ENCODE data around the gene GLDC. TPM values are rescaled to one million over a fixed set of nuclear protein-coding genes. Genes with fewer than 3 reads are reported as not detected.

The GLDC gene
- total and polyA plus RNA-seq, 5 donors from 2014 or later: 0.25 to 0.38 (median 0.33) TPM; not detected in 2

DNA sequence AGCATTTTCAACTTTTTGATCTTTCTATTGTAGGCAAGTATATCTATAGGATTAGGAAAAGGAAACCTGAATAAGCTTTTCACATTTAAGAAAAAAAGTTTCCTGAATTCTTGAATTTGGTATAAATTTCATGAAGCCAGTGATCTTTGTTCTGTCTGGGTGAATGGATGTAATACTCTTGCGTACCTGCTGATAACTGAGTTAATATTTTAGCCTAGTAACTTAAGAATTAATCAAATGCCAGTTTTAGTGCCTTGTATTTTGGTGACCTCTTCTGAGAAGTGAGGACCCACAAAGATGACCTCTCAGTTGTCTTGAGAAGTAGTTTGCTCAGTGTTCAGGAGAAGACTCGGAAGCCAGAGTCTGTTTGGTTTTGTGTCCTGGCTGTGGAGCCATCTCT, 154.7 kb downstream of the GLDC start:
- no peaks in the 10 kb centered on the region for H3K9me3 ChIP-seq (ENCODE audit: control insufficient read depth in 2 of 2, low read length in 2 of 2)
- H3K4me1 ChIP-seq (ENCODE audit: control insufficient read depth, insufficient read depth, low read length, poor library complexity, severe bottlenecking): no peaks in the 10 kb centered on the region
- ATAC-seq (ENCODE audit: low read depth in 2 of 2): no peak
- Mint-ChIP-seq H3K36me3 (peaks cover 30% of the 10 kb centered on the region), H3K9me3 (peaks cover 0 to 2% (median 0%) of the 10 kb centered on the region in 7 donors), H3K27me3 (no peaks in the 10 kb centered on the region), H3K27ac (peak overlapping the region in 2 of 3 donors; percentile 52 to 55), H3K4me1 (peaks cover 19 to 29% (median 22%) of the 10 kb centered on the region in 4 donors), H3K4me3 (no peak overlapping the region)
- H3K36me3 ChIP-seq (ENCODE audit: control insufficient read depth, insufficient read depth, low read length): peaks cover 76% of the 10 kb centered on the region
- H3K4me3 ChIP-seq (ENCODE audit: low read depth, low read length): no peak overlapping the region
- no peak overlapping the region for H3K27ac ChIP-seq (ENCODE audit: insufficient read depth, low read length, poor library complexity, severe bottlenecking)
- no peaks in the 10 kb centered on the region for H3K27me3 ChIP-seq (ENCODE audit: control insufficient read depth, insufficient read depth, low read length)
- no peak for DNase-seq

DNA sequence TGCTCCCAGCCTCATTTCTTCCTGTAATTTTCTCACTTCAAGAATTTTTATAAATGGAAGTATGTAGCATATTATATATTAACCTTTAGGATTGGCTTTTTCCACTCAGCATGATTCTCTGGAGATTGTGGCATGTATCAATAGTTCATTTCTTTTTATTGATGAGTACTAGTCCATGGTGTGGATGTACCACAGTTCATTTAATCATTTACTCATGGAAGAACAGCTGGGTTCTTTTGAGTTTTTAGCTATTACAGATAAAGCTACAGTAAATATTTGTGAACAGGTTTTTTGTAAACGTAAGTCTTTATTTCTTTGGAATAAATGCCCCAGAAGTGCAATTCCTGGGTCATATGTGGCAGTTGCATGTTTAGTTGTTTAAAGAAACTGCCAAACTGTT, 156.4 kb downstream of the GLDC start:
- Histone ChIP-seq H3K36me3 (ENCODE audit: control insufficient read depth, insufficient read depth, low read length) (peaks cover 74% of the 10 kb centered on the region), H3K9me3 (ENCODE audit: control insufficient read depth in 2 of 2, low read length in 2 of 2) (no peaks in the 10 kb centered on the region), H3K27me3 (ENCODE audit: control insufficient read depth, insufficient read depth, low read length) (no peaks in the 10 kb centered on the region), H3K4me1 (ENCODE audit: control insufficient read depth, insufficient read depth, low read length, poor library complexity, severe bottlenecking) (no peaks in the 10 kb centered on the region), H3K4me3 (ENCODE audit: low read depth, low read length) (no peak overlapping the region), H3K27ac (ENCODE audit: insufficient read depth, low read length, poor library complexity, severe bottlenecking) (no peak overlapping the region)
- H3K4me3 Mint-ChIP-seq: no peak overlapping the region
- DNase-seq (no peak), ATAC-seq (ENCODE audit: low read depth in 2 of 2) (no peak)
- peaks cover 17 to 25% (median 21%) of the 10 kb centered on the region in 4 donors for H3K4me1 Mint-ChIP-seq
- no peak overlapping the region for H3K27ac Mint-ChIP-seq
- H3K9me3 Mint-ChIP-seq: peaks cover 0 to 2% (median 0%) of the 10 kb centered on the region in 7 donors
- no peaks in the 10 kb centered on the region for H3K27me3 Mint-ChIP-seq
- H3K36me3 Mint-ChIP-seq: peaks cover 26% of the 10 kb centered on the region

DNA sequence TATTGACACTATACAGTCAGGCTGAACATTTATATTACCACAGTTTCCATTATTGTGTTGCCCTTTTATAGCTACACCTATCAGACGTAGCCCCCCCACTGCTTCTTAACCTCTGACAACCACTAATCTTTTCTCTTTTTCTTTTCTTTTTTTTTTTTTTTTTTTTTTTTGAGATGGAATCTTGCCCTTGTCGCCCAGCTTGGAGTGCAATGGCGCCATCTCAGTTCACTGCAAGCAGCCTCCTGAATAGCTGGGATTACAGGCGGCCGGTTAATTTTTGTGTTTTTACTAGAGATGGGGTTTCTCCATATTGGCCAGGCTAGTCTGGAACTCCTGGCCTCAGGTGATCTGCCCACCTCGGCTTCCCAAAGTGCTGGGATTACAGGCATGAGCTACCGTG, 157.1 kb downstream of the GLDC start:
- Mint-ChIP-seq H3K36me3 (peaks cover 22% of the 10 kb centered on the region), H3K27me3 (no peaks in the 10 kb centered on the region), H3K4me1 (peaks cover 15 to 25% (median 20%) of the 10 kb centered on the region in 4 donors), H3K27ac (no peak overlapping the region), H3K9me3 (peaks cover 0 to 2% (median 0%) of the 10 kb centered on the region in 7 donors), H3K4me3 (no peak overlapping the region)
- Histone ChIP-seq H3K4me3 (ENCODE audit: low read depth, low read length) (no peak overlapping the region), H3K36me3 (ENCODE audit: control insufficient read depth, insufficient read depth, low read length) (peaks cover 74% of the 10 kb centered on the region), H3K9me3 (ENCODE audit: control insufficient read depth in 2 of 2, low read length in 2 of 2) (no peaks in the 10 kb centered on the region), H3K27ac (ENCODE audit: insufficient read depth, low read length, poor library complexity, severe bottlenecking) (no peak overlapping the region), H3K27me3 (ENCODE audit: control insufficient read depth, insufficient read depth, low read length) (no peaks in the 10 kb centered on the region), H3K4me1 (ENCODE audit: control insufficient read depth, insufficient read depth, low read length, poor library complexity, severe bottlenecking) (no peaks in the 10 kb centered on the region)
- DNase-seq: no peak
- no peak for ATAC-seq (ENCODE audit: low read depth in 2 of 2)

DNA sequence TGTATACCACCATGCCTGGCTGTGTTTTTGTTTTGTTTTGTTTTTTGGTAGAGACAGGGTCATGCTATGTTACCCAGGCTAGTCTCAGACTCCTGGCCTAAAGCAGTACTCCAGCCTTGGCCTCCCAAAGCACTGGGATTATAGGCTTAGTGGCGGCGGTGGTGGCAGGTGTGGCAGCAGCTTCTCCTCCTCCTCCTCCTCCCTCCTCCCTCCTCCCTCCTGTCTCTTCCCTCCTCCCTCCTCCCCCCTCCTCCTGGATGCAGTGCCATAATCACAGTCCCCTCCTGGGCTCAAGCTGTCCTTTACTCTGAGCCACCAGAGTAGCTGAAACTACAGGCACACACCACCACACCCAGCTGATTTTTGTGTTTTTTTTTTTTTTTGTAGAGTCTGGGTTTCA, 161.3 kb downstream of the GLDC start:
- Histone ChIP-seq H3K9me3 (ENCODE audit: control insufficient read depth in 2 of 2, low read length in 2 of 2) (no peaks in the 10 kb centered on the region), H3K36me3 (ENCODE audit: control insufficient read depth, insufficient read depth, low read length) (peaks cover 91% of the 10 kb centered on the region), H3K4me3 (ENCODE audit: low read depth, low read length) (no peak overlapping the region), H3K27ac (ENCODE audit: insufficient read depth, low read length, poor library complexity, severe bottlenecking) (no peak overlapping the region), H3K27me3 (ENCODE audit: control insufficient read depth, insufficient read depth, low read length) (no peaks in the 10 kb centered on the region), H3K4me1 (ENCODE audit: control insufficient read depth, insufficient read depth, low read length, poor library complexity, severe bottlenecking) (no peaks in the 10 kb centered on the region)
- ATAC-seq (ENCODE audit: low read depth in 2 of 2) (no peak), DNase-seq (no peak)
- Mint-ChIP-seq H3K27me3 (no peaks in the 10 kb centered on the region), H3K9me3 (no peaks in the 10 kb centered on the region), H3K4me1 (peaks cover 0 to 8% (median 5%) of the 10 kb centered on the region in 4 donors), H3K36me3 (peaks cover 24% of the 10 kb centered on the region), H3K27ac (no peak overlapping the region), H3K4me3 (no peak overlapping the region)

Other genes starting within 250 kb of the GLDC start
- 222 TPM for gene UHRF2, start 232.5 kb downstream of the GLDC start, total RNA-seq
- gene UHRF2, start 232.5 kb downstream of the GLDC start, polyA plus RNA-seq: 10 to 100 TPM; 19.9 to 22.3 (median 20.6) TPM
- gene KDM4C, start 112.2 kb upstream of the GLDC start, total RNA-seq: 99.0 TPM
- gene KDM4C, start 112.2 kb upstream of the GLDC start, polyA plus RNA-seq: 10 to 100 TPM; 27.9 to 32.8 (median 30.0) TPM